PC-9 (cell line): ENCODE measurements around the gene MSANTD2. TPM values are rescaled to one million over a fixed set of nuclear protein-coding genes. Genes with fewer than 3 reads are reported as not detected.

ENCODE experiments used
- BruUV-seq: library from RNA; stranded (reverse); fragments of 400-500 nt; replicated peaks from 2 replicates; lab custom pipeline; 2021; lab: Mats Ljungman, UMichigan
- CTCF ChIA-PET: fragments of 300-600 bp; sonication (Branson Sonifier 250); formaldehyde crosslinking; loops from one replicate; lab custom pipeline; 2022; ENCODE audit warnings: antibody characterized with exemption; lab: Charles Lee
- POLR2A ChIA-PET: fragments of 300-600 bp; sonication (Branson Sonifier 250); formaldehyde crosslinking; loops from one replicate; lab custom pipeline; 2022; ENCODE audit warnings: antibody characterized with exemption; ENCODE audit not compliant: unreplicated experiment; lab: Charles Lee
- DNase-seq, 2 experiments: peaks; one replicate each; pipeline versions ENCODE4 v3.0.0 to v3.0.0-alpha.2; 2015 to 2022; ENCODE audit warnings: mixed read lengths in 1 of 2
- H2AFZ ChIP-seq: fragments of 200-600 bp; sonication (generic); 2 replicates; pipeline ENCODE4 v1.8.1; 2017; ENCODE audit warnings: antibody characterized with exemption
- H3F3A ChIP-seq: fragments of 200-600 bp; sonication (generic); 2 replicates; pipeline ENCODE4 v1.8.1; 2017; ENCODE audit warnings: antibody characterized with exemption, mild to moderate bottlenecking, low read depth; ENCODE audit not compliant: insufficient read depth
- H3K27ac ChIP-seq: fragments of 200-600 bp; sonication (generic); 2 replicates; pipeline ENCODE4 v1.6.1; 2016; ENCODE audit warnings: mixed run types
- H3K27me3 ChIP-seq: fragments of 200-600 bp; sonication (generic); 2 replicates; pipeline ENCODE4 v1.6.1; 2016; ENCODE audit warnings: low read depth, mixed run types; ENCODE audit not compliant: insufficient read depth
- H3K36me3 ChIP-seq: fragments of 200-600 bp; sonication (generic); 2 replicates; pipeline ENCODE4 v1.6.1; 2016; ENCODE audit warnings: low read depth, mixed run types
- H3K4me1 ChIP-seq: fragments of 200-600 bp; sonication (generic); replicated peaks from 2 replicates; pipeline ENCODE4 v1.6.1; 2016; ENCODE audit warnings: mixed run types; ENCODE audit not compliant: insufficient read depth
- H3K4me2 ChIP-seq: fragments of 200-600 bp; sonication (generic); 2 replicates; pipeline ENCODE4 v1.6.1; 2017; ENCODE audit warnings: mixed run types
- H3K4me3 ChIP-seq: fragments of 200-600 bp; sonication (generic); 2 replicates; pipeline ENCODE4 v1.6.1; 2016; ENCODE audit warnings: mixed run types
- H3K79me2 ChIP-seq: fragments of 200-600 bp; sonication (generic); 2 replicates; pipeline ENCODE4 v1.6.1; 2017; ENCODE audit warnings: low read depth, mixed run types
- H3K9me2 ChIP-seq: fragments of 200-600 bp; sonication (generic); 2 replicates; pipeline ENCODE4 v1.8.1; 2017; ENCODE audit warnings: mild to moderate bottlenecking; ENCODE audit not compliant: insufficient read depth
- H3K9me3 ChIP-seq: fragments of 200-600 bp; sonication (generic); 2 replicates; pipeline ENCODE4 v1.8.1; 2016; ENCODE audit warnings: low read depth; ENCODE audit not compliant: insufficient read depth
- H4K20me1 ChIP-seq: fragments of 200-600 bp; sonication (generic); 2 replicates; pipeline ENCODE4 v1.8.1; 2017; ENCODE audit not compliant: insufficient read depth
- CTCF ChIP-seq: fragments of 200-600 bp; sonication (generic); conservative IDR thresholded peaks from 2 replicates; pipeline ENCODE4 v1.6.1; 2017; ENCODE audit warnings: mixed run types, antibody characterized with exemption, mild to moderate bottlenecking, moderate library complexity
- EZH2 ChIP-seq: fragments of 200-600 bp; sonication (generic); IDR thresholded peaks from 2 replicates; pipeline ENCODE4 v1.8.0; 2017; ENCODE audit warnings: antibody characterized with exemption, low read depth
- intact Hi-C: fragments of 100-400 bp; cut with micrococcal nuclease; formaldehyde crosslinking; loops from one replicate; pipeline ENCODE4 v1.10.0; 2022; ENCODE audit not compliant: unreplicated experiment
- total RNA-seq: library from RNA; stranded (reverse); gene quantifications from 2 replicates; pipeline ENCODE4 v1.2.3, GENCODE V29; 2021

MSANTD2 gene
- total RNA-seq, 1 experiment from 2014 or later: 16.9 TPM

DNA sequence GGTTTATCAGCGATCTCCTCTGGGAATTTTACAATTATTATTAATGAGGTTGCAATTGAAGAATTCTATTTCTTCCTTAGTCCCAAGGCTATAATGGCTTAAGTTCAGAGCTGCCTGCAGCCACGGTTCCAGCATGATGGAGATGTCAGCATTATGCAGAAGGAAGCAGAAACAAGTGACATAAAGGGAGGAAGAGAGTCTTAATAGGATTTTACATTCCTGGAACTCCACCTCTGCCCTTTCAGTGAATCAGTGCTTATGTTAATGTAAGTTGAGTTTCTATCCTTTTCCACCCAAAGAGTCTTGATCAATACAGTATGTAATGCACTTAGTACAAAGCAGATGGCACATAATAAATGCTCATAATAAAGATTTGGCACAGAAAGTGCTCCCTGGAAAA lies 72.1 kb downstream of the MSANTD2 start:
- BruUV-seq: no TSS peak

GRCh38 chr11:124727474-124727873 lies 72.7 kb downstream of the MSANTD2 start:
- Histone ChIP-seq H3K27ac (no peak overlapping the region), H3K27me3 (peaks cover 27% of the 10 kb centered on the region), H3K4me2 (no peak overlapping the region), H3K36me3 (no peaks in the 10 kb centered on the region), H2AFZ (no peak overlapping the region), H3K9me2 (peaks cover 4% of the 10 kb centered on the region; the same call in 1 of the 2 replicates), H3K4me1 (no peaks in the 10 kb centered on the region), H3F3A (no peaks in the 10 kb centered on the region), H3K9me3 (no peaks in the 10 kb centered on the region), H4K20me1 (no peaks in the 10 kb centered on the region), H3K79me2 (no peaks in the 10 kb centered on the region), H3K4me3 (no peak overlapping the region)
- ChIA-PET POLR2A (no interaction called here), CTCF (no interaction called here)
- TF ChIP-seq CTCF: no peak
- no peak for TF ChIP-seq EZH2
- BruUV-seq: no TSS peak
- DNase-seq: no peak
- intact Hi-C loops: no loop called here

More for the DNA sequence above, 72.1 kb downstream of the MSANTD2 start:
- POLR2A ChIA-PET: no interaction called here
- Histone ChIP-seq H3F3A (no peaks in the 10 kb centered on the region), H3K4me2 (no peak overlapping the region), H3K79me2 (no peaks in the 10 kb centered on the region), H3K9me2 (peaks cover 4% of the 10 kb centered on the region; the same call in 1 of the 2 replicates), H4K20me1 (no peaks in the 10 kb centered on the region), H3K27ac (no peak overlapping the region), H2AFZ (no peak overlapping the region), H3K9me3 (no peaks in the 10 kb centered on the region), H3K27me3 (peaks cover 21% of the 10 kb centered on the region), H3K36me3 (no peaks in the 10 kb centered on the region), H3K4me3 (no peak overlapping the region), H3K4me1 (no peaks in the 10 kb centered on the region)
- CTCF ChIA-PET: no interaction called here
- no peak for DNase-seq
- TF ChIP-seq CTCF: no peak
- no peak for TF ChIP-seq EZH2
- intact Hi-C loops: no loop called here

DNA sequence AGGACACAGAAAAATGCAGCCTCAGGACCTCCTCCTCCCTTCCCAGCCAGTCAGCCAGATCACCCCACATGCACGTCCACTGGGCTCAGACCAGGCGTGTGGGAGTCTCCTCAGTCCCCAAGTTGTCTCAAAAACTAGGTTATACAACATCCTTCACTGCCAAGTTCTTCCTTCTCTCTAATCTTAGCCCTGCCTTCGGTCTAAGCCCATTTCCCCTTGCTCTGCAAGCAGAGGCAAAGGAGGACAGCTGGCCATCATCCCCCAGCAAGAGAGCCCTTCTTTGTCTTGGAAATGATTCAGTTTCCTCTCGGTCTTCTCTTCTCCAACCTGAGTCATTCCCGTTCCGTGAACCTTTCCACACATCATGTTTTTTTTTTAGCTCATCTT lies 74.5 kb downstream of the MSANTD2 start:
- H3F3A ChIP-seq: no peaks in the 10 kb centered on the region
- H3K27me3 ChIP-seq: peaks cover 42% of the 10 kb centered on the region
- no peaks in the 10 kb centered on the region for H3K36me3 ChIP-seq
- H3K4me3 ChIP-seq: no peak overlapping the region
- H3K4me1 ChIP-seq: no peaks in the 10 kb centered on the region
- ChIA-PET CTCF (no interaction called here), POLR2A (no interaction called here)
- intact Hi-C loops: no loop called here
- H4K20me1 ChIP-seq: no peaks in the 10 kb centered on the region
- H3K9me2 ChIP-seq: no peaks in the 10 kb centered on the region
- H2AFZ ChIP-seq: no peak overlapping the region
- DNase-seq: no peak
- no peak overlapping the region for H3K27ac ChIP-seq
- TF ChIP-seq CTCF (no peak), EZH2 (no peak)
- H3K9me3 ChIP-seq: no peaks in the 10 kb centered on the region
- no TSS peak for BruUV-seq
- H3K4me2 ChIP-seq: no peak overlapping the region
- no peaks in the 10 kb centered on the region for H3K79me2 ChIP-seq
